Embryonic facial prominence (tissue), 1 donor: ENCODE measurements around the gene DRG1.
A peak's percentile ranks its signal among the peaks of the same experiment; 100 is the strongest.
"Not testable (repeated sequence)": the region's sequence is repeated elsewhere in the genome, so short reads cannot be mapped to it uniquely, and the experiment has no call there.

Experiments used
- DNase-seq: peaks from one replicate; pipeline ENCODE4 v3.0.0-alpha.2; 2016; ENCODE audit errors: extremely low spot score

The DRG1 gene

GRCh38 chr22:31399211-31400022 is at the start of gene DRG1:
DRG1 (plus strand) TSS chr22:31399604; CDS start chr22:31399684, 80 bp downstream.
- peak; percentile 92 for DNase-seq

DNA sequence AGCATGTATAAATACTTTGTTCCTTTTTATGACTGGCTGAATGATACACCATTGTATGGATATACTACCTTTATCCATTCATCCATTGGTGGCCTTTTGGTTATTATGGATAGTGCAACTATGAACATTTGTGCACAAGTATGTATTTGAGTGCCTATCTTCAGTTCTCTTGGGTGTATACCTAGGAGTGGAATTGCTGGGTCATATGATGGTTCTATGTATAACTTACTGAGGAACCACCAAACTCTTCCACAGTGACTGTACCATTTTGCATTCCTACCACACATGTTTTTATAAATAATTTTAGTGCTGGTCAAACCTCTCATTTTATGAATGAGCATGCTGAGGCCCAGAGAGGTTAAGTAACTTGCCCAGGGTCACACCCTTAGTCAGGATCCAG is 49.4 kb upstream of the DRG1 start:
- DNase-seq, result no peak

GRCh38 chr22:31350410-31350863 is 49.0 kb upstream of the DRG1 start:
- no peak for DNase-seq

- DNase-seq, result no peak
Measured at GRCh38 chr22:31354515-31354914, 44.9 kb upstream of the DRG1 start.

- DNase-seq, result no peak
Measured at GRCh38 chr22:31360029-31360428, 39.4 kb upstream of the DRG1 start.

DNA sequence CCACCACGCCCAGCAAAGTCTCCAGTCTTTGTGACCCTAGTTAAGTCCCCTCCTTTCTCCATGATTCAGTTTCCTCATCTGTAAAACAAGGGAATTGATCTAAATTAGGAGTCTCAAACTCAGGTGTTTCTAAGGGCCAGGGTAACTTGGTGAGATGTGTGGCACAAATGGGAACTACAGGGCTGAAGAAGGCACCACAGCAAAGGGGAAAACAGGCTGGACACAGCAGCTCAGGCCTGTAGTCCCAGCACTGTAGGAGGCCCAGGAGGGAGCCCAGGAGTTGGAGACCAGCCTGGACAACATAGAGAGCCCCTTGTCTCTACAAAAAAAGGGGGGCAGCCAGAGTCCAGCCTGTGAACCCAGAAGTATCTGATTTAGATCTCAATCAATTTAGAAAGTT is 37.7 kb upstream of the DRG1 start:
- DNase-seq, result no peak

DNA sequence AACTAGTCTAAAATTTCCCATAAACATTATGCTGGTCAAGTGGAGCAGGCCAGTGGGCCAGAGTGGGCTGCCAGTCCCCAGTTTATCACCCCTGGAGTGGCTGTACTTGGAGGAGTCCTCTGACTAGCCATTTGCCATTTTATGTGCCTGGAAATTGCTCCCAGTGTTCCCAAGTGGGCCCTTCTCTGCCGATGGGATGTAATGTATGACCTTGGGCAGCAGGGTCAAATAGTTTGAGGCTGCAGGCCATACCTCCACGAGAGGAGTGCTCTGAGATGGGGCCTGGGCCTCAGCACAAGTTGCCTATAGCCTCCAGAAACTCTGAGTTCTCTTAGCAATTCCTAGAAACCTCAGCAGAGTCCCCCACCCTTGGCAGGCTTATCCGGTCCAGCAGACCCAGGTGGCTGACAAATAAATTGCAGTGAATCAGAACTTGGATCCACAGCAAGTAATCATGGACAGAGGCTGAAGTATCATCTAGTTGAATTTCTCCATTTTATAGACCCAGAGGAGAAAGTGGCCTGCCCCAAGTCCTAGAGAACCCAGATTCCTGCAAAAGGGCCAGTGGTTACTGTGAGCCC is 35.4 kb upstream of the DRG1 start:
- DNase-seq, result no peak

DNA sequence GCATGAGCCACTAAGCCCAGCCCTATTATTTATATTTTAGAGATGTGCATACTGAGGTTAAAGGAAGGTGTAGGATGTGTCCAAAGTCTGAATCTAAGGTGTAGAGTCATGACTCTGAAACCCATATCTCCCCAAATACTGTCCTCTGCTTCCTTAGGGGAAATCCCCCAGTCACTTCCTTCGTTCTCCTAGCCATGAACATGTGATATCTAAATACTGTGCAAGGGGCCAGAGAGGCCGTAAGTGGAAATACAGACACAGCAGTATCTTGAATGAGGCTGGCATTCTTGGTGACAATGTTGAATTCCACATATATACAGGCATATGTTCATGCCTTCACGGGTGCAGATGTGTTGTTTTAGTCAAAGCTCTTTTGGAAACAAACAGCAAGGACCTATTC is 32.0 kb upstream of the DRG1 start:
- DNase-seq, result no peak

DNA sequence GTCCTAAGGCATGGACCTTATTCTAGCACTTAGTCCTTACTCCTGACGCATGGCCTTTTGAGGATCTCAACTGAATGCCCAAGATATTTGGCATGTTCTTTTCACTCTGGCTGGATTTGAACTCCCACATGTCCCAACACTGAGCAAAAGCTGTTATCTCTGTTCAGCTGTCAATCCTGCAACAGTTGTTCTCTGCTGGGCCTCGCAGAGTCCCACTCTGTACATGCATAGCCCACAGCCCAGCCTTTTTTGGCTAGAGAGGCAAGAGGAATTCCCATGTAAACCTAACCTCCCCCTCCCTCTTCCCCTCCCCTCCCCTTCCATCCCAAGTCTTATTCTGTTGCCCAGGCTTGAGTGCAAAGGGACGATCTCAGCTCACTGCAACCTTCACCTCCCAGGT is 21.8 kb upstream of the DRG1 start:
- no peak for DNase-seq

GRCh38 chr22:31378123-31378522 is 21.3 kb upstream of the DRG1 start:
- DNase-seq, result no peak

GRCh38 chr22:31378651-31379050 is 20.8 kb upstream of the DRG1 start:
- not testable (repeated sequence) for DNase-seq

DNA sequence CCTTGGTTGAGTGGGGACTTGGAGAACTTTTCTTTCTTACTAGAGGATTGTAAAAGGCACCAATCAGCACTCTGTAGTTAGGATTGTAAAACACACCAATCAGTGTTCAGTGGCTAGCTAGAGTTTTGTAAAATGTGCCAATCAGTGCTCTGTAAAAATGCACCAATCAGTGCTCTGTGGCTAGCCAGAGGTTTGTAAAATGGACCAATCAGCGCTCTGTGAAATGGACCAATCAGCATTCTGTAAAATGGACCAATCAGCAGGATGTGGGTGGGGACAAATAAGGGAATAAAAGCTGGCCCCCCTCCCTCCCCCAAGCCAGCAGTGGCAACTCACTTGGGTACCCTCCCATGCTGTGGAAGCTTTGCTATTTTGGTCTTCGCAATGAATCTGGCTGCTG is 5.5 kb upstream of the DRG1 start:
- DNase-seq, result no peak

DNA sequence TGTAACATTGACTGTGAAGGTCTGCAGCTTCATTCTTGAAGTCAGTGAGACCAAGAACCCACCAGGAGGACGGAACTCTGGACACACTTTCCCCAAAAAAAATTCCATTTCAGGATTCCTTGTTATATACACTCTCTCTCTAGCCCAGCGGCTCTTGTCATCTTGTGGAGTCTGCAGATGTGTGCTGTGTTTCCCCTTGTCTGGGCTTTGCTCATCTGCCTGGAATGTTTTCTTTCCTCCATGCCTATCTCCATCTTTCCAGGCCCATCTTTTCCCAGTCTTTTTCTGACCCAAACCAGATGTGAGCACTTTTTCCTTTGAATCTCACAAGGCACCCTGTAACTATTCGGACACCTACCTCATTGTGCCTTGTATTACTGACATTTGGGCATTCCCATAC is 5.1 kb upstream of the DRG1 start:
- no peak for DNase-seq

GRCh38 chr22:31398231-31398630 is 1.2 kb upstream of the DRG1 start:
- no peak for DNase-seq

DNA sequence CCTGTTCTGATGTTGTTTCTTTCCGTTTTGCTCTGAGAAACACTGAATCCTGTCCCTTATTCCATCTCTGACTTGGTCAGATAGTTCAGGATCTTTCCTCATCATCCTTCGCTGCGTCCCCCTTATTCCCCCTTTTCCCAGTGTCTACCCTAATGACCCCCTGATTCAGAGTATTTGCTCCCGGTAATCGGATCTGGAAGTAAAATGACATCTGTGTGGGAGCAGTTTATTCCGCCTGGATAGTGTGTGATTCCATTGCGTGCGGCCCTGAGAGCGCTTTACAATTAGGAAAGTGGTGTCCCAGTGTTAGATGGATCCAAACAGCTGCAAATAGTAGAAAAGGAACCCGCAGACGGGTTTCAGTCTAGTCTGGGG is 606 bp downstream of the DRG1 start:
- no peak for DNase-seq

GRCh38 chr22:31402350-31402749 is 2.9 kb downstream of the DRG1 start:
- not testable (repeated sequence) for DNase-seq

DNA sequence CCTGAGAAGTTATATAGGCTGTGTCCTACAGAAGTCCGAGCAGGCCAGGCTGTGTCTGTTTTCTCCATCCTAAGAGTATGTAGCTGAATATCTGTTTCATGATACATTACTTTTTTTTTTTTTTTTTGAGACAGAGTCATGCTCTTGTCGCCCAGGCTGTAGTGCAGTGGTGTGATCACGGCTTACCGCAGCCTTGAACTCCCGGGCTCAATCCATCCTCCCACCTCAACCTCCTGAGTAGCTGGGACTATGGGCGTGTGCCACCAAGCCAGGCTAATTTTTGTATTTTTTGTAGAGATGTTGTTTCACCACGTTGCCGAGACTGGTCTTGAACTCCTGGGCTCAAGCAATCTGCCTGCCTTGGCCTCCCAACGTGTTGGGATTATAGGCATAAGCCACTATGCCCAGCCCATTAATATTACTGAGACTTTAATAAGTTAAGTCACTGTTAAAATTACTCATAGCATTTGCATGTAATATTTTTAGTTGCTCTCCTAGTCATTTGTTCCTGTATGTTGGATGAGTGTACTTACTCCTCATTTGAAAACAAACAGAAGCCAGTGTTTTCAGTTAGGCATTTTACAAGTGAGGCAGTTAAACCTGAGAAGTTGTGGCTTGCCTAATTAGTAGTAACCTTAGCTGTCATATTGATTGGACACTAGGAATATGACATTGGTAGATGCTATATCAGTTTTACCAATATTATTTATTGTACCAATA is 26.1 kb downstream of the DRG1 start:
- DNase-seq, result no peak

DNA sequence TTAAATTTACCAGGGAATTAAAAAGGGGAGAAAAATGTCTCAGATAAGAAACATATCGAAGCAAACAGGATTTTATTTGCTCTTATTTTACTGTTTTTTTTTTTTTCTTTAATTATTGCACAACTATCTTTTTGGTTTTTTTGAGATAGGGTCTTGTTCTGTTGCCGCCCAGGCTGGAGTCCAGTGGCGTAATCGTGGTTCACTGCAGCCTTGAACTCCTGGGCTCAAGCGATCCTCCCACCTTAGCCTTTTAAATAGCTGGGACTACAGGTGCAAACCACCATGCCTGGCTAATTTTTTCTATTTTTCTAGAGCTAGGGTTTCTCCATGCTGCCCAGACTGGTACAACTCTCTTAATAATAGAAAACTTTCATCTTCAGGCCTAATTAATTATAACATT is 32.5 kb downstream of the DRG1 start:
- no peak for DNase-seq

- no peak for DNase-seq
Measured at GRCh38 chr22:31436132-31436531, 36.7 kb downstream of the DRG1 start.

GRCh38 chr22:31439808-31440207 is 40.4 kb downstream of the DRG1 start:
- no peak for DNase-seq

DNA sequence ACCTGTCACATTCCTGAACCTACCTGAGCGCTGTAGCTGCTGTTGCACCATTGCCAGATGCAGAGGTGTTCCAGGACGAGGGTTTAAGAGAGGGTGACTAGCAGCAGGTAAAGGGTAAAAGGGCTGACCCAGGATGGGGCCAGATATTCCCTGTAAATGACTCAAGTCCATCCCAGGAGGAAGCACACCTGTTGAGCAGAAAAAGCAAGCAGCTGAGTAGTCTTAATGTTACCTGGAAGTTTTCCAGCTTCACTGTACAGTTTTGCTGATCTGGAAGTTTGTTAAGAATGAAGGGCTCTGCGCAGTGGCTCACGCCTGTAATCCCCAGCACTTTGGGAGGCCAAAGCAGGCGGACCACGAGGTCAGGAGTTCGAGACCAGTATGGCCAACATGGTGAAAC is 41.3 kb downstream of the DRG1 start:
- no peak for DNase-seq

DNA sequence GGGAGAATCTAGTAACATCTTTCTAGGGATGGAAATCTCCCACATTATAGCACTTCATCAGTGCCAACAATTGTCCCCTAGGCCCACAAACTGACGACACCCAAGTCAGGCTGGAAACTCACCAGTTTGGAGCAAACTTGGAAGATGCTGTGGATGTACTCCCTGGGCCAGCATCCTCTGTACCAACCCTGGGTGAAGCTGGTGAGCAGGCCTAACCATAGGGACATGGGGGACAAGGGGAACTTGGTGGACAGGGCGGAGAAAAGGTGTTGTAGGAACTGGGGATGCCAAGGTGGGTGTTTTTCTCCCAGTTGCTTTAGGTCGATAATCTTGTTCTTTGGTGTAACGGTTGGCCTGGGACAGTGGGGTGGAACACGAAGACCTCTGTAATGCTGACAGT is 42.2 kb downstream of the DRG1 start:
- DNase-seq, result no peak
